HepG2 (cell line): Measurements from ENCODE around the gene SACS. TPM values are rescaled to one million over a fixed set of nuclear protein-coding genes. Genes with fewer than 3 reads are reported as not detected.

ENCODE experiments used
- ATAC-seq: fragments of 200-7000 bp; cut with Tn5 transposase; 3 replicates; pipeline ENCODE4 v1.9.1; 2020; ENCODE audit warnings: mild to moderate bottlenecking, moderate library complexity
- BruUV-seq: library from RNA; stranded (reverse); fragments of 400-500 nt; replicated peaks from 2 replicates; lab custom pipeline; 2021; lab: Mats Ljungman, UMichigan
- CTCF ChIA-PET: fragments of 300-600 bp; formaldehyde crosslinking; extraction: SDS; loops from one replicate; lab custom pipeline; 2021; ENCODE audit warnings: low total read pairs, inconsistent platforms, low intra/inter-chr PET ratio; lab: Yijun Ruan, JAX
- POLR2A ChIA-PET: fragments of 350-600 bp; sonication (Branson Sonifier 250); formaldehyde crosslinking; loops from one replicate; lab custom pipeline; 2020; ENCODE audit warnings: antibody characterized with exemption, inconsistent platforms; lab: Yijun Ruan, JAX
- DNase-seq: peaks from one replicate; pipeline ENCODE4 v3.0.0-alpha.2; 2015; ENCODE audit warnings: low spot score
- FAIRE-seq: peaks from 3 replicates; lab custom pipeline; 2011; peaks lifted over from hg19 to GRCh38; lab: Jason Lieb, UNC
- H2AFZ ChIP-seq: one replicate; pipeline ENCODE4 v1.6.1; 2011; ENCODE audit warnings: low read length, inconsistent platforms
- H3K27ac ChIP-seq: fragments of 300-600 bp; 3 replicates; pipeline ENCODE4 v1.8.0; 2011; ENCODE audit warnings: mixed run types, mild to moderate bottlenecking, mixed read lengths, low read length, inconsistent platforms; ENCODE audit not compliant: insufficient read depth; ENCODE audit errors: extremely low read length
- H3K27me3 ChIP-seq, 2 experiments: fragments of 200-600 bp in 1 of 2; 2 replicates in 1 of 2; 3 replicates in 1 of 2; pipeline versions ENCODE4 v1.6.0 to v1.8.0; 2011; ENCODE audit warnings: low read length in 2 of 2, mild to moderate bottlenecking in 2 of 2, moderate library complexity in 2 of 2, inconsistent platforms in 1 of 2; ENCODE audit not compliant: insufficient read depth in 2 of 2, control insufficient read depth in 1 of 2
- H3K36me3 ChIP-seq, 2 experiments: fragments of 200-600 bp in 1 of 2; replicated peaks in 1 of 2; 2 replicates in 1 of 2; 3 replicates in 1 of 2; pipeline versions ENCODE4 v1.5.1 to v1.8.0; 2011; ENCODE audit warnings: low read length in 2 of 2, inconsistent platforms in 1 of 2; ENCODE audit not compliant: insufficient read depth in 2 of 2, control insufficient read depth in 1 of 2
- H3K4me1 ChIP-seq: 2 replicates; pipeline ENCODE4 v1.5.1; 2012; ENCODE audit warnings: low read length, inconsistent platforms; ENCODE audit not compliant: insufficient read depth
- H3K4me2 ChIP-seq: 2 replicates; pipeline ENCODE4 v1.6.0; 2011; ENCODE audit warnings: low read depth, low read length, inconsistent platforms
- H3K4me3 ChIP-seq, 3 experiments: fragments of 200-600 bp in 1 of 3; sonication (generic), shearing (Covaris generic) in 1 of 3; replicated peaks in 1 of 3; 2 replicates each; pipeline ENCODE4 v1.5.1; 2011 to 2016; ENCODE audit warnings: low read length in 3 of 3, inconsistent platforms in 2 of 3, low read depth in 2 of 3, mild to moderate bottlenecking in 2 of 3, control low read depth in 1 of 3, mixed read lengths in 1 of 3; ENCODE audit not compliant: insufficient read depth in 1 of 3
- H3K79me2 ChIP-seq: one replicate; pipeline ENCODE4 v1.6.1; 2011; ENCODE audit warnings: low read length, inconsistent platforms; ENCODE audit not compliant: insufficient read depth
- H3K9ac ChIP-seq: 2 replicates; pipeline ENCODE4 v1.6.0; 2011; ENCODE audit warnings: mild to moderate bottlenecking, low read depth, low read length, inconsistent platforms; ENCODE audit not compliant: insufficient read depth
- H3K9me3 ChIP-seq: 2 replicates; pipeline ENCODE4 v1.5.1; 2012; ENCODE audit warnings: mild to moderate bottlenecking, low read length
- H4K20me1 ChIP-seq: 2 replicates; pipeline ENCODE4 v1.6.0; 2011; ENCODE audit warnings: inconsistent platforms, mild to moderate bottlenecking, low read length, moderate library complexity; ENCODE audit not compliant: insufficient read depth
- FOXO1 ChIP-seq: sonication (generic); formaldehyde crosslinking; IDR thresholded peaks from 2 replicates; pipeline ENCODE4 v1.4.0; 2020; ENCODE audit warnings: missing genetic modification reagents
- KLF11 ChIP-seq: IDR thresholded peaks from 2 replicates; pipeline ENCODE4 v1.6.1; 2016; ENCODE audit warnings: missing compliant biosample characterization
- NONO ChIP-seq, 2 experiments: fragments of 450-650 bp in 1 of 2; sonication (generic) in 1 of 2; formaldehyde crosslinking in 1 of 2; IDR thresholded peaks in 1 of 2; conservative IDR thresholded peaks in 1 of 2; 2 replicates each; pipeline versions ENCODE4 v1.6.1 to v1.8.0; 2017 to 2022; ENCODE audit warnings: mild to moderate bottlenecking in 1 of 2, missing genetic modification reagents in 1 of 2, moderate library complexity in 1 of 2
- NPAS2 ChIP-seq: sonication (generic); formaldehyde crosslinking; IDR thresholded peaks from 2 replicates; pipeline ENCODE4 v1.8.0; 2022; ENCODE audit warnings: mild to moderate bottlenecking, missing genetic modification reagents, borderline replicate concordance
- THYN1 ChIP-seq: sonication (generic); formaldehyde crosslinking; IDR thresholded peaks from 2 replicates; pipeline ENCODE4 v1.8.1; 2023; ENCODE audit warnings: low read depth, mild to moderate bottlenecking, moderate library complexity, missing genetic modification reagents, borderline replicate concordance
- ZSCAN31 ChIP-seq: sonication (generic); formaldehyde crosslinking; IDR thresholded peaks from 2 replicates; pipeline ENCODE4 v1.5.0; 2020; ENCODE audit warnings: low read depth, mild to moderate bottlenecking, missing genetic modification reagents
- WGBS: methylation state at CpG from one replicate; pipeline ENCODE4 v1.1.6; 2017; ENCODE audit warnings: low lambda C conversion rate; 5-methylcytosine and 5-hydroxymethylcytosine counted together
- in situ Hi-C: cut with HindIII; loops from 2 replicates; pipeline ENCODE4 v1.10.0; 2017; ENCODE audit warnings: low pct_unique_long_range_greater_than_20kb; ENCODE audit not compliant: extremely low pct_ligation_motif_present
- intact Hi-C: fragments of 100-400 bp; cut with micrococcal nuclease; formaldehyde crosslinking; loops from one replicate; pipeline ENCODE4 v1.10.0; 2022; ENCODE audit not compliant: unreplicated experiment
- polyA plus RNA-seq, 8 experiments: library from polyadenylated mRNA; depleted of rRNA in 3 of 8; stranded (reverse) in 7 of 8; unstranded in 1 of 8; fragments of >200 nt; fragmentation: Illumina TruSeq in 4 of 8; extraction: Trizol in 4 of 8; gene quantifications; 2 replicates each; pipeline versions ENCODE4 v1.2.1 to v1.2.3, GENCODE V29; 2011 to 2016; ENCODE audit warnings: low read depth in 4 of 8, missing spikeins in 1 of 8, mixed read lengths in 1 of 8; ENCODE audit not compliant: insufficient read depth in 1 of 8
- total RNA-seq, 5 experiments: library from RNA; depleted of rRNA; stranded (reverse); fragments of >200 nt; fragmentation: Illumina TruSeq; extraction: Trizol; gene quantifications; 2 replicates each; pipeline ENCODE4 v1.2.3, GENCODE V29; 2016; ENCODE audit warnings: low read depth in 1 of 5
- TF ChIP-seq, protein P1 (sequence below), 2 experiments: sonication (generic) in 1 of 2; formaldehyde crosslinking in 1 of 2; IDR thresholded peaks; 2 replicates each; pipeline versions ENCODE4 v1.4.0 to v1.6.1; 2018 to 2020; ENCODE audit warnings: missing genetic modification reagents in 2 of 2, borderline replicate concordance in 1 of 2, low read depth in 1 of 2, mild to moderate bottlenecking in 1 of 2, missing biosample characterization in 1 of 2
- TF ChIP-seq, protein P2 (sequence below): IDR thresholded peaks from 2 replicates; pipeline ENCODE4 v1.6.1; 2016; ENCODE audit warnings: low read depth
- TF ChIP-seq, protein P3 (sequence below): sonication (generic); IDR thresholded peaks from 2 replicates; pipeline ENCODE4 v1.6.1; 2016; ENCODE audit warnings: low read depth, borderline replicate concordance
- TF ChIP-seq, protein P4 (sequence below): sonication (generic); formaldehyde crosslinking; conservative IDR thresholded peaks from 2 replicates; pipeline ENCODE4 v1.5.0; 2020; ENCODE audit warnings: missing genetic modification reagents
- TF ChIP-seq, protein P5 (sequence below): sonication (generic); formaldehyde crosslinking; IDR thresholded peaks from 2 replicates; pipeline ENCODE4 v1.5.0; 2020; ENCODE audit warnings: missing genetic modification reagents
- TF ChIP-seq, protein P6 (sequence below): sonication (generic); formaldehyde crosslinking; IDR thresholded peaks from 2 replicates; pipeline ENCODE4 v1.8.0; 2022; ENCODE audit warnings: mild to moderate bottlenecking, missing genetic modification reagents, moderate library complexity
- TF ChIP-seq, protein P7 (sequence below): sonication (generic); formaldehyde crosslinking; IDR thresholded peaks from 2 replicates; pipeline ENCODE4 v1.8.0; 2022; ENCODE audit warnings: mild to moderate bottlenecking, missing genetic modification reagents
- TF ChIP-seq, protein P8 (sequence below): sonication (generic); formaldehyde crosslinking; IDR thresholded peaks from 2 replicates; pipeline ENCODE4 v1.4.0; 2020; ENCODE audit warnings: missing genetic modification reagents

The SACS gene
- total and polyA plus RNA-seq, 2 of the 13 experiments (the other 11 are each of a cell fraction or from before 2014, with no cell fraction given): 4.0 to 15.7 TPM

DNA sequence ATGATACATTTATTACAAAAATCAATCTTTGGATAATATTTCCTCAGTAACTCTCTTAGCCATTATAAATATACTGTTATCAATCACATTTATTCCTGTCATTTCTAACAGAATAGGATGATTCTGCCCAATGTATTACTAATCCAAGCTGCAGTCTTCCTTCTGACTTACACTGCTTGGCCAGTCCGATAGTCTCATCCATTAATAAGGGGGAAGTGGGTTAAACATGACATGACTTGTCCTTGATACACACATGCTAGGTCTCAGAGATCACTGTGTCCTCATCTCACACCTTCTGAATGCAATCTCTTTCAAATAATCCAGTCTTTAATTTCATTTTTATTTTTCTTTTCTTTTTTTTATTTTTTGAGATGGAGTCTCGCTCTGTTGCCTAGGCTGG is 18.8 kb downstream of the SACS start:
- Histone ChIP-seq H4K20me1 (no peaks in the 10 kb centered on the region), H3K4me2 (no peak overlapping the region), H3K9me3 (no peaks in the 10 kb centered on the region), H3K27ac (no peak overlapping the region), H3K4me3 (no peak overlapping the region), H2AFZ (no peak overlapping the region), H3K79me2 (no peaks in the 10 kb centered on the region), H3K36me3 (no peaks in the 10 kb centered on the region), H3K9ac (no peak overlapping the region), H3K4me1 (no peaks in the 10 kb centered on the region), H3K27me3 (no peaks in the 10 kb centered on the region)
- CTCF ChIA-PET: no interaction called here
- FAIRE-seq (no peak), DNase-seq (no peak), ATAC-seq (no peak)
- no TSS peak for BruUV-seq
- POLR2A ChIA-PET: no interaction called here
- in situ Hi-C loops (no loop called here), intact Hi-C loops (no loop called here)
- WGBS: 47% methylated on average over 2 of the region's 2 CpGs
- TF ChIP-seq, protein P1, sequence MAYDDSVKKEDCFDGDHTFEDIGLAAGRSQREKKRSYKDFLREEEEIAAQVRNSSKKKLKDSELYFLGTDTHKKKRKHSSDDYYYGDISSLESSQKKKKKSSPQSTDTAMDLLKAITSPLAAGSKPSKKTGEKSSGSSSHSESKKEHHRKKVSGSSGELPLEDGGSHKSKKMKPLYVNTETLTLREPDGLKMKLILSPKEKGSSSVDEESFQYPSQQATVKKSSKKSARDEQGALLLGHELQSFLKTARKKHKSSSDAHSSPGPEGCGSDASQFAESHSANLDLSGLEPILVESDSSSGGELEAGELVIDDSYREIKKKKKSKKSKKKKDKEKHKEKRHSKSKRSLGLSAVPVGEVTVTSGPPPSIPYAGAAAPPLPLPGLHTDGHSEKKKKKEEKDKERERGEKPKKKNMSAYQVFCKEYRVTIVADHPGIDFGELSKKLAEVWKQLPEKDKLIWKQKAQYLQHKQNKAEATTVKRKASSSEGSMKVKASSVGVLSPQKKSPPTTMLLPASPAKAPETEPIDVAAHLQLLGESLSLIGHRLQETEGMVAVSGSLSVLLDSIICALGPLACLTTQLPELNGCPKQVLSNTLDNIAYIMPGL (CRISPR knock-in tag; IDR thresholded peaks at IDR 0.05; ENCODE audit: borderline replicate concordance in 1 of 2, low read depth in 1 of 2): no peak
- TF ChIP-seq, protein P2, sequence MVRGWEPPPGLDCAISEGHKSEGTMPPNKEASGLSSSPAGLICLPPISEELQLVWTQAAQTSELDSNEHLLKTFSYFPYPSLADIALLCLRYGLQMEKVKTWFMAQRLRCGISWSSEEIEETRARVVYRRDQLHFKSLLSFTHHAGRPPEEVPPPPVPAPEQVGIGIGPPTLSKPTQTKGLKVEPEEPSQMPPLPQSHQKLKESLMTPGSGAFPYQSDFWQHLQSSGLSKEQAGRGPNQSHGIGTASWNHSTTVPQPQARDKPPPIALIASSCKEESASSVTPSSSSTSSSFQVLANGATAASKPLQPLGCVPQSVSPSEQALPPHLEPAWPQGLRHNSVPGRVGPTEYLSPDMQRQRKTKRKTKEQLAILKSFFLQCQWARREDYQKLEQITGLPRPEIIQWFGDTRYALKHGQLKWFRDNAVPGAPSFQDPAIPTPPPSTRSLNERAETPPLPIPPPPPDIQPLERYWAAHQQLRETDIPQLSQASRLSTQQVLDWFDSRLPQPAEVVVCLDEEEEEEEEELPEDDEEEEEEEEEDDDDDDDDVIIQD (CRISPR knock-in tag): no peak
- TF ChIP-seq, protein P3, sequence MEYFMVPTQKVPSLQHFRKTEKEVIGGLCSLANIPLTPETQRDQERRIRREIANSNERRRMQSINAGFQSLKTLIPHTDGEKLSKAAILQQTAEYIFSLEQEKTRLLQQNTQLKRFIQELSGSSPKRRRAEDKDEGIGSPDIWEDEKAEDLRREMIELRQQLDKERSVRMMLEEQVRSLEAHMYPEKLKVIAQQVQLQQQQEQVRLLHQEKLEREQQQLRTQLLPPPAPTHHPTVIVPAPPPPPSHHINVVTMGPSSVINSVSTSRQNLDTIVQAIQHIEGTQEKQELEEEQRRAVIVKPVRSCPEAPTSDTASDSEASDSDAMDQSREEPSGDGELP: no peak
- TF ChIP-seq THYN1 (CRISPR knock-in tag): no peak
- no peak for TF ChIP-seq ZSCAN31 (CRISPR knock-in tag)
- TF ChIP-seq, protein P4, sequence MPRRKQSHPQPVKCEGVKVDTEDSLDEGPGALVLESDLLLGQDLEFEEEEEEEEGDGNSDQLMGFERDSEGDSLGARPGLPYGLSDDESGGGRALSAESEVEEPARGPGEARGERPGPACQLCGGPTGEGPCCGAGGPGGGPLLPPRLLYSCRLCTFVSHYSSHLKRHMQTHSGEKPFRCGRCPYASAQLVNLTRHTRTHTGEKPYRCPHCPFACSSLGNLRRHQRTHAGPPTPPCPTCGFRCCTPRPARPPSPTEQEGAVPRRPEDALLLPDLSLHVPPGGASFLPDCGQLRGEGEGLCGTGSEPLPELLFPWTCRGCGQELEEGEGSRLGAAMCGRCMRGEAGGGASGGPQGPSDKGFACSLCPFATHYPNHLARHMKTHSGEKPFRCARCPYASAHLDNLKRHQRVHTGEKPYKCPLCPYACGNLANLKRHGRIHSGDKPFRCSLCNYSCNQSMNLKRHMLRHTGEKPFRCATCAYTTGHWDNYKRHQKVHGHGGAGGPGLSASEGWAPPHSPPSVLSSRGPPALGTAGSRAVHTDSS (CRISPR knock-in tag): no peak
- no peak for TF ChIP-seq NPAS2 (CRISPR knock-in tag)
- TF ChIP-seq KLF11 (CRISPR knock-in tag): no peak
- TF ChIP-seq, protein P5, sequence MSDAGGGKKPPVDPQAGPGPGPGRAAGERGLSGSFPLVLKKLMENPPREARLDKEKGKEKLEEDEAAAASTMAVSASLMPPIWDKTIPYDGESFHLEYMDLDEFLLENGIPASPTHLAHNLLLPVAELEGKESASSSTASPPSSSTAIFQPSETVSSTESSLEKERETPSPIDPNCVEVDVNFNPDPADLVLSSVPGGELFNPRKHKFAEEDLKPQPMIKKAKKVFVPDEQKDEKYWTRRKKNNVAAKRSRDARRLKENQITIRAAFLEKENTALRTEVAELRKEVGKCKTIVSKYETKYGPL: no peak
- TF ChIP-seq, protein P6, sequence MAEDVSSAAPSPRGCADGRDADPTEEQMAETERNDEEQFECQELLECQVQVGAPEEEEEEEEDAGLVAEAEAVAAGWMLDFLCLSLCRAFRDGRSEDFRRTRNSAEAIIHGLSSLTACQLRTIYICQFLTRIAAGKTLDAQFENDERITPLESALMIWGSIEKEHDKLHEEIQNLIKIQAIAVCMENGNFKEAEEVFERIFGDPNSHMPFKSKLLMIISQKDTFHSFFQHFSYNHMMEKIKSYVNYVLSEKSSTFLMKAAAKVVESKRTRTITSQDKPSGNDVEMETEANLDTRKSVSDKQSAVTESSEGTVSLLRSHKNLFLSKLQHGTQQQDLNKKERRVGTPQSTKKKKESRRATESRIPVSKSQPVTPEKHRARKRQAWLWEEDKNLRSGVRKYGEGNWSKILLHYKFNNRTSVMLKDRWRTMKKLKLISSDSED (CRISPR knock-in tag): no peak
- TF ChIP-seq NONO (IDR thresholded peaks at IDR 0.05): no peak
- TF ChIP-seq NONO (CRISPR knock-in tag; conservative IDR thresholded peaks at IDR 0.05): no peak
- TF ChIP-seq, protein P7, sequence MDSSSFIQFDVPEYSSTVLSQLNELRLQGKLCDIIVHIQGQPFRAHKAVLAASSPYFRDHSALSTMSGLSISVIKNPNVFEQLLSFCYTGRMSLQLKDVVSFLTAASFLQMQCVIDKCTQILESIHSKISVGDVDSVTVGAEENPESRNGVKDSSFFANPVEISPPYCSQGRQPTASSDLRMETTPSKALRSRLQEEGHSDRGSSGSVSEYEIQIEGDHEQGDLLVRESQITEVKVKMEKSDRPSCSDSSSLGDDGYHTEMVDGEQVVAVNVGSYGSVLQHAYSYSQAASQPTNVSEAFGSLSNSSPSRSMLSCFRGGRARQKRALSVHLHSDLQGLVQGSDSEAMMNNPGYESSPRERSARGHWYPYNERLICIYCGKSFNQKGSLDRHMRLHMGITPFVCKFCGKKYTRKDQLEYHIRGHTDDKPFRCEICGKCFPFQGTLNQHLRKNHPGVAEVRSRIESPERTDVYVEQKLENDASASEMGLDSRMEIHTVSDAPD: no peak
- TF ChIP-seq, protein P8, sequence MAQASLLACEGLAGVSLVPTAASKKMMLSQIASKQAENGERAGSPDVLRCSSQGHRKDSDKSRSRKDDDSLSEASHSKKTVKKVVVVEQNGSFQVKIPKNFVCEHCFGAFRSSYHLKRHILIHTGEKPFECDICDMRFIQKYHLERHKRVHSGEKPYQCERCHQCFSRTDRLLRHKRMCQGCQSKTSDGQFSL (CRISPR knock-in tag): no peak
- no peak for TF ChIP-seq FOXO1 (CRISPR knock-in tag)
